BLaER1 treated with 17β-estradiol and CSF1 and Interleukin-3, amounts not matched to agents 10 nM and 100 nM (cell line): ENCODE results near the gene BAAT.
"Not testable (repeated sequence)": the region's sequence is repeated elsewhere in the genome, so short reads cannot be mapped to it uniquely, and the experiment has no call there.

Experiments used
- H3K27ac ChIP-seq, 11 experiments: shearing (Covaris generic); formaldehyde crosslinking; 2 replicates each; pipeline ENCODE4 v1.8.1; 2022
- H3K27me3 ChIP-seq, 11 experiments: shearing (Covaris generic); formaldehyde crosslinking; 2 replicates each; pipeline ENCODE4 v1.8.1; 2022
- H3K36me3 ChIP-seq, 11 experiments: shearing (Covaris generic); formaldehyde crosslinking; 2 replicates each; pipeline ENCODE4 v1.8.1; 2022
- H3K4me1 ChIP-seq, 10 experiments: shearing (Covaris generic); formaldehyde crosslinking; 2 replicates each; pipeline ENCODE4 v1.8.1; 2022
- H3K4me2 ChIP-seq, 11 experiments: shearing (Covaris generic); formaldehyde crosslinking; 2 replicates each; pipeline ENCODE4 v1.8.1; 2022
- H3K4me3 ChIP-seq, 10 experiments: shearing (Covaris generic); formaldehyde crosslinking; 2 replicates each; pipeline ENCODE4 v1.8.1; 2022
- H3K9ac ChIP-seq, 11 experiments: shearing (Covaris generic); formaldehyde crosslinking; 2 replicates each; pipeline ENCODE4 v1.8.1; 2022
- H3K9me3 ChIP-seq, 11 experiments: shearing (Covaris generic); formaldehyde crosslinking; replicated peaks in 1 of 11; 2 replicates each; pipeline ENCODE4 v1.8.1; 2022
- H4K20me1 ChIP-seq, 11 experiments: shearing (Covaris generic); formaldehyde crosslinking; 2 replicates each; pipeline ENCODE4 v1.8.1; 2022
- Cebpa-rat ChIP-seq, 11 experiments: shearing (Covaris generic); IDR thresholded peaks; 2 replicates each; pipeline ENCODE4 v1.8.1; 2022

BAAT gene

GRCh38 chr9:101336091-101336490 is 48.7 kb downstream of the BAAT start:
- Histone ChIP-seq H3K36me3 (no peaks in the 10 kb centered on the region), H3K9ac (no peak overlapping the region), H3K4me3 (no peak overlapping the region), H3K27me3 (no peaks in the 10 kb centered on the region), H3K4me2 (no peak overlapping the region), H3K27ac (no peak overlapping the region), H3K4me1 (no peaks in the 10 kb centered on the region), H3K9me3 (peaks cover 0 to 4% (median 0%) of the 10 kb centered on the region in 11 experiments; a peak in 2 of 22 replicates), H4K20me1 (no peaks in the 10 kb centered on the region)
- TF ChIP-seq Cebpa-rat (IDR thresholded peaks at IDR 0.05) = no peak

GRCh38 chr9:101333926-101334702 is 50.7 kb downstream of the BAAT start:
- TF ChIP-seq Cebpa-rat (IDR thresholded peaks at IDR 0.05) = no peak
- Histone ChIP-seq H3K9me3 (peaks cover 0 to 3% (median 0%) of the 10 kb centered on the region in 11 experiments; a peak in 2 of 22 replicates), H3K9ac (no peak overlapping the region), H3K4me3 (no peak overlapping the region), H3K27me3 (no peaks in the 10 kb centered on the region), H3K27ac (no peak overlapping the region), H3K36me3 (no peaks in the 10 kb centered on the region), H3K4me2 (no peak overlapping the region), H4K20me1 (no peaks in the 10 kb centered on the region), H3K4me1 (no peaks in the 10 kb centered on the region)

GRCh38 chr9:101333490-101333889 is 51.3 kb downstream of the BAAT start:
- Histone ChIP-seq H3K4me3 (no peak overlapping the region), H3K4me2 (no peak overlapping the region), H3K27me3 (no peaks in the 10 kb centered on the region), H4K20me1 (no peaks in the 10 kb centered on the region), H3K36me3 (no peaks in the 10 kb centered on the region), H3K9me3 (peaks cover 0 to 2% (median 0%) of the 10 kb centered on the region in 11 experiments; a peak in 1 of 22 replicates), H3K9ac (no peak overlapping the region), H3K4me1 (no peaks in the 10 kb centered on the region), H3K27ac (no peak overlapping the region)
- TF ChIP-seq Cebpa-rat (IDR thresholded peaks at IDR 0.05) = no peak

- H3K36me3 ChIP-seq = no peaks in the 10 kb centered on the region
- no peak overlapping the region for H3K4me3 ChIP-seq
- H3K4me2 ChIP-seq = no peak overlapping the region
- no peaks in the 10 kb centered on the region for H3K27me3 ChIP-seq
- H3K4me1 ChIP-seq = no peaks in the 10 kb centered on the region
- no peaks in the 10 kb centered on the region for H4K20me1 ChIP-seq
- peaks cover 3 to 13% (median 6%) of the 10 kb centered on the region in 11 experiments; a peak in 19 of 22 replicates for H3K9me3 ChIP-seq
- H3K27ac ChIP-seq = no peak overlapping the region
- TF ChIP-seq Cebpa-rat (IDR thresholded peaks at IDR 0.05) = no peak
- no peak overlapping the region for H3K9ac ChIP-seq
These were observed 52.4 kb downstream of the BAAT start for GRCh38 chr9:101332362-101332761.

GRCh38 chr9:101327422-101327909 is 57.3 kb downstream of the BAAT start:
- not testable (repeated sequence) for H3K27me3 ChIP-seq, H3K4me2 ChIP-seq, H3K27ac ChIP-seq, H3K4me3 ChIP-seq, H4K20me1 ChIP-seq, H3K9ac ChIP-seq, H3K36me3 ChIP-seq, H3K4me1 ChIP-seq
- peaks cover 7 to 26% (median 14%) of the 10 kb centered on the region in 11 experiments; a peak in 20 of 22 replicates for H3K9me3 ChIP-seq

- no peaks in the 10 kb centered on the region for H3K4me1 ChIP-seq
- H3K9ac ChIP-seq = no peak overlapping the region
These were observed 58.3 kb downstream of the BAAT start for GRCh38 chr9:101326501-101326900.

GRCh38 chr9:101326035-101326434 is 58.8 kb downstream of the BAAT start:
- Histone ChIP-seq H3K9ac (no peak overlapping the region), H3K4me1 (no peaks in the 10 kb centered on the region), H4K20me1 (no peaks in the 10 kb centered on the region), H3K27me3 (no peaks in the 10 kb centered on the region), H3K36me3 (no peaks in the 10 kb centered on the region), H3K9me3 (peaks cover 7 to 26% (median 14%) of the 10 kb centered on the region in 11 experiments; a peak in 20 of 22 replicates), H3K4me3 (no peak overlapping the region), H3K27ac (no peak overlapping the region), H3K4me2 (no peak overlapping the region)
- TF ChIP-seq Cebpa-rat (IDR thresholded peaks at IDR 0.05) = no peak

More at GRCh38 chr9:101326501-101326900, 58.3 kb downstream of the BAAT start:
- no peak overlapping the region for H3K27ac ChIP-seq
- H3K36me3 ChIP-seq = no peaks in the 10 kb centered on the region
- no peak overlapping the region for H3K4me3 ChIP-seq
- H3K9me3 ChIP-seq = peaks cover 7 to 26% (median 14%) of the 10 kb centered on the region in 11 experiments; a peak in 20 of 22 replicates
- no peaks in the 10 kb centered on the region for H3K27me3 ChIP-seq
- H3K4me2 ChIP-seq = no peak overlapping the region
- TF ChIP-seq Cebpa-rat (IDR thresholded peaks at IDR 0.05) = no peak
- H4K20me1 ChIP-seq = no peaks in the 10 kb centered on the region

- no peaks in the 10 kb centered on the region for H3K4me1 ChIP-seq
- no peak overlapping the region for H3K4me2 ChIP-seq
- no peak overlapping the region for H3K27ac ChIP-seq
- no peak overlapping the region for H3K4me3 ChIP-seq
- no peak overlapping the region for H3K9ac ChIP-seq
- H3K9me3 ChIP-seq = peaks cover 7 to 26% (median 14%) of the 10 kb centered on the region in 11 experiments; a peak in 20 of 22 replicates
- no peak for TF ChIP-seq Cebpa-rat (IDR thresholded peaks at IDR 0.05)
- no peaks in the 10 kb centered on the region for H3K36me3 ChIP-seq
- no peaks in the 10 kb centered on the region for H3K27me3 ChIP-seq
- H4K20me1 ChIP-seq = no peaks in the 10 kb centered on the region
These were observed 59.8 kb downstream of the BAAT start for GRCh38 chr9:101325053-101325452.

GRCh38 chr9:101324245-101324804 is 60.5 kb downstream of the BAAT start:
- TF ChIP-seq Cebpa-rat (IDR thresholded peaks at IDR 0.05) = no peak
- peaks cover 7 to 26% (median 14%) of the 10 kb centered on the region in 11 experiments; a peak in 20 of 22 replicates for H3K9me3 ChIP-seq
- H4K20me1 ChIP-seq = no peaks in the 10 kb centered on the region
- H3K27ac ChIP-seq = no peak overlapping the region
- H3K9ac ChIP-seq = no peak overlapping the region
- no peak overlapping the region for H3K4me2 ChIP-seq
- no peaks in the 10 kb centered on the region for H3K27me3 ChIP-seq
- H3K36me3 ChIP-seq = no peaks in the 10 kb centered on the region
- H3K4me3 ChIP-seq = no peak overlapping the region
- no peaks in the 10 kb centered on the region for H3K4me1 ChIP-seq
